ENCODE data around the gene LAMP2.
"Not testable (repeated sequence)": the region's sequence is repeated elsewhere in the genome, so short reads cannot be mapped to it uniquely, and the experiment has no call there.

Gene LAMP2

DNA sequence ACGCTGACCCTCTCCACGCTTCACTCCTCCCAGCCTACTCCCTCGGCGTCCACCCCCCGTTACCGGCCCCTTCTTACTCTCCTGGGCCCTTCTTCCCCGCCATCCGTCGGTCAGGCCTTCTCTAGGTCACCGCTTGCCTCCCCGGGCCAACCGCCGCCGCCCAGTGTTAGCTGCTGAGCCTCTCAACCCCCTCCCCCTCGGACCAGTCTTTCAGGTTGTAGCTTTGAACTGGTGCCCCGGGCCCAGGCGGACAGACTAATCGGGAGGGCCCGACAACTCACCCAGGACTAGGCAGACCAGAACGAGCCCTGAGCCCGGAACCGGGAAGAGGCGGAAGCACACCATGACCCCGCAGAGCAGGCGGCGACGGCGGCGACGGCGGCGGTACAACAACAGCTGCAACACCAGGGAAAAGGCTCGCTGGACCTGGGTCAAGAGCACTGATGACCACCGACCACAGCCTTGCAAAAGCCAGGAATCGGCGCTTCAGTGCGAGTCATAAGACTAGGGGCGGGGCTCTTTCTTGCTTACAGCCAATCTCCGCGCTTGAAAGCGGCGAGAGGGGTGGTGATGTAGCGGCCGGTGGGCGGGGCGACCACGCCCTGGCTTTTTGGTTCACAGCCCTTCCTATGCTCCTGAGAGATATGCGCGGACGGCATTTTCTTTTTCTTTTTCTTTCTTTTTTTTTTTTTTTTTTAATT lies at the start of gene LAMP2:
LAMP2 (minus strand) TSS at position 472 of the 701 bp plus-strand sequence; CDS start at position 345, 127 bp downstream.
- peak; percentile 60 for DNase-seq

DNA sequence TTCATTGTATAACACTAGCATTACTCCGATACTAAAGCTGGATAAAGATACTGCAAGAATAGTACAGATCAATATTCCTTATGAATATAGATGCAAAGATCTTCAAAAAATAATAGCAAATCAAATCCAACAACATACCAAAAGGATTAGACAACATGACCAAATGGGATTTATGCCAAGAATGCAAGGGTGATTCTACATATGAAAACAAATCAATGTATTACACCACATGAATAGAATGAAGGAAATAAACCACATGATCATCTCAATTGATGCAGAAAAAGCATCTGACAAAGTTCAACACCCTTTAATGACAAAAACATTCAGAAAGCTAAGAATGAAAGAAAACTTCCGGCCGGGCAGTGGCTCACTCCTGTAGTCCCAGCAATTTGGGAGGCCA lies 48.8 kb upstream of the LAMP2 start:
- DNase-seq: no peak

DNA sequence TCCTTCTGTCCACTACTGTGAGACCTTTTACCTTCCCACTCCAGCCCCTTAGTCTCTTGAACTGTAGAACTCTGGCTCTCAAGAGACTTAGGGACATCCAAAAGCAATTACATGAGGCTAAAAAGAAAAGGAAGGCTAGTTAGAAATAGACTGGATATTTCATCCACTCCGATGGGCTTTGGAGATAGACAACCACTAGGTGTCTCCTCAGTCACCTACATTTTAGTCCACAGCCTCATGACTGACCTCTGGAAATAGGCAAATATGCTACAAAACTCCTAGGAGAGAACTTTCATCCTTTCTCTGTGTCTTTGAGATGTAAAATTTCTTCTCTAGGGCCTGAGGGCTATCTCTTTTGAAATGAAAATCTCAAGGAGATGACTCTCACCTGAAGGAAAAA lies 45.1 kb upstream of the LAMP2 start:
- no peak for DNase-seq

DNA sequence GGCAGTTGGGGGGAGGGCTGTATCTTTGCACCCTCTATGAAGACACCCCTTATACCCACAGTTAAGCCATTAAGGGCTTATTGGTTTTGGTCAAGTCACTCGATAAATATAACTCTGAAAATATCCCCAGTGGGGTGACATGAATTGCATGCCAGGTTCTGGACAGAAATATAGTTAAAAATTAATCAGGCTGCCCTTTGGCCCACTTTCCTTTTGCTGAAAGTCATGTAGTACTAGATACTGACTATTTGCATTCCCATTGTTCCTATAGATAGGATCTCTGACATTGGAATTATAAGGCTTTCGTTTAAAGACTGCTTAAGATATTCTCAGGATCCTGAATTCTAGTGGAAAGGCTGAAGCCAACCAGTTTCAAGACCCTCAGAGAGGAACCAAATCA lies 43.5 kb upstream of the LAMP2 start:
- DNase-seq: no peak

DNA sequence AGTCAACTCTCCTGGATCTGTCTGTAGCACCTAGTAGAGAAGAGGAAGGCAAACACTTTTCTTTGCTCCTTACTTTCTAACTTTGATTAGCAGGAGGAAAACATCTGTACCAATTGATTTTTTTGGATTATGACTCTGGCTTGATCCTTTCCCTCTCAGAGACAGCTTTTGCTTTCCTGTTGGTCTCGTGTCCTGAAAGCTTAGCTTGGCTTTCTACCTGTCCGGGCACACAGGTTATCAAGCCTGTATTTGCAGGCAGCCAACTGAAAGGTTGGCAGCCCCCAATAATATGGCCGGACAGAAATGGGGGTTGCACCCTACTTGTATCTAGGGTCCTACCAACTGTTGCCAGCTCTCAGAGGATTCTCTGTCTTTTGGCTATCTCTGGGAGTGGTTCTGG lies 43.1 kb upstream of the LAMP2 start:
- DNase-seq: no peak

DNA sequence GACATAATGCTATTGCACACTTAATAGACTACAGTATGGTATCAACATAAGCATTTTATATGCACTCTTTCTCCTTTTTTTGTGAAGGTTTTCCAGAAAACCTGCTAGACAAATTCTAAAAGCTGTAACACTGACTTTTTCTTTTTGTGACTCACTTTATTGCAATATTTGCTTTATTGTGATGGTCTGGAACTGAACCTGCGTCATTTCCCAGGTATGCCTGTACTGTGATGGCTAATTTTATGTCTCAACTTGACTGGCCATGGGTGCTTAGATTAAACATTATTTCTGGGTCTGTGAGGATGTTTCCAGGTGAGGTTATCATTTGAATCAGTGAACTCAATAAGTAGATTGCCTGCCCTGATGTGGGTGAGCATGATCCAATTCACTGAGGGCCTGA lies 35.5 kb upstream of the LAMP2 start:
- no peak for DNase-seq

DNA sequence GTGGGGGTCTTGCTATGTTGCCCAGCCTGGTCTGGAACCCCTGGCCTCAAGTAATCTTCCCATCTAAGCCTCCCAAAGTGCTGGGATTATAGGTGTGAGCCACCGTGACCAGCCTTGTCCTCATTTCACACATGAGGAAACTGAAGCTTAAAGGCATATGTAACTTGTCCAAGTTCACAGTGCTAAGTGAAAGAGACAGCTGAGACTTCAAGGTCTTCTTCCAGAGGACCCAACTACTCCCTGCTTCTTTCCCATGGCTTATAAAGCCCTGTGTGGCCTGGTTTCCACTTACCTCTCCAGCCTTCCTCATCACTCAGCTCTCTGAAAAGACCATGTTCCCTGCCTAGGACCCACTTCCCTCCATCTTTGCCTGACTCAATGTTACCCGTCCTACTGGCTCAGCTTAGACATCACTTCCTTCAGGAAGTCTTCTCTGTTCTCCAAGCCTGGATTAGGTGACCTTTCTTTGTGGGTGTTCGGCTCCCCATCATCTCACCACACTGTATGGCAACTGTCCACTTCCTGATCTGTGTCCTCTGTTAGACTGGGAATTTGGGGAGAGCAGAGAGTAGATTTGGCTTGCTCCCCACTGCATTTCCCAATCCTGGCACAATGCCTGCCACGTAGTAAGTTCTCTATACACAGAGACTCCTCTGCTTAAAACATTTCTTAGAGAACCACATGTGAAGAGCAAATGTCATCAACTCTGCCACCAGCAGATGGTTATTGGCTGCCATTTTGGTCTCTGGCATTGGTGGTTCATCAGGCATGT lies 30.4 kb upstream of the LAMP2 start:
- no peak for DNase-seq

DNA sequence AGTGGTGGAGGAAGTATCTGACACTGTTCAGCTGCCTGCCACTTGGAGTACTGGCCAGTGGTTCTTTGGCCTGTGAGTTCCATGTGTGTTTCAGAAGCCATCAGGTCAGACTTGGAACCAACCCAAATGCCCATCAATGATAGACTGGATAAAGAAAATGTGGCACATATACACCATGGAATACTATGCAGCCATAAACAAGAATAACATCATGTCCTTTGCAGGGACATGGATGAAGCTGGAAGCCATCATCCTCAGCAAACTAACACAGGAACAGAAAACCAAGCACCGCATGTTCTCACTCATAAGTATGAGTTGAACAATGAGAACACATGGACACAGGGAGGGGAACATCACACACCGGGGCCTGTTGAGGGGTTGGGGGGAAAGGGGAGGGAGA lies 21.0 kb upstream of the LAMP2 start:
- DNase-seq: not testable (repeated sequence)

DNA sequence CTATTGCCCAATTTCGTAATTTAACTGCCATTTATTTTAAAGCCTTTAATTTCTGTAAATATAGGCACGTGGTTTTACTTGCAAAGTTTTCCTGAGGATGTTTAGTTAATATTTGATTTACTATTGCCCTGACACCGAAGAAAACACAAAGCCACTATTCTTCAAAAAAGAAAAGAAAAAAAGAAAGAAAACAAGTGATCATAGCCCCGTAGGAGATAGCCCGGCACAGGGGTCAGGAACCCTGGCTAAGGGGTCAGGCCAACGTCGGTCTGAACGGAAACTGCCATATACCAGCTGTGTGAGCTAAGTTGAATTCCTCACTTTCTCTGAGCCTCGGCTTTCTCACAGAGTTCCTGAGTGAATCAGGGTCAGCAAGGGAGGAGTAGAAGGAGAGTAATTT lies 17.7 kb upstream of the LAMP2 start:
- DNase-seq: no peak

DNA sequence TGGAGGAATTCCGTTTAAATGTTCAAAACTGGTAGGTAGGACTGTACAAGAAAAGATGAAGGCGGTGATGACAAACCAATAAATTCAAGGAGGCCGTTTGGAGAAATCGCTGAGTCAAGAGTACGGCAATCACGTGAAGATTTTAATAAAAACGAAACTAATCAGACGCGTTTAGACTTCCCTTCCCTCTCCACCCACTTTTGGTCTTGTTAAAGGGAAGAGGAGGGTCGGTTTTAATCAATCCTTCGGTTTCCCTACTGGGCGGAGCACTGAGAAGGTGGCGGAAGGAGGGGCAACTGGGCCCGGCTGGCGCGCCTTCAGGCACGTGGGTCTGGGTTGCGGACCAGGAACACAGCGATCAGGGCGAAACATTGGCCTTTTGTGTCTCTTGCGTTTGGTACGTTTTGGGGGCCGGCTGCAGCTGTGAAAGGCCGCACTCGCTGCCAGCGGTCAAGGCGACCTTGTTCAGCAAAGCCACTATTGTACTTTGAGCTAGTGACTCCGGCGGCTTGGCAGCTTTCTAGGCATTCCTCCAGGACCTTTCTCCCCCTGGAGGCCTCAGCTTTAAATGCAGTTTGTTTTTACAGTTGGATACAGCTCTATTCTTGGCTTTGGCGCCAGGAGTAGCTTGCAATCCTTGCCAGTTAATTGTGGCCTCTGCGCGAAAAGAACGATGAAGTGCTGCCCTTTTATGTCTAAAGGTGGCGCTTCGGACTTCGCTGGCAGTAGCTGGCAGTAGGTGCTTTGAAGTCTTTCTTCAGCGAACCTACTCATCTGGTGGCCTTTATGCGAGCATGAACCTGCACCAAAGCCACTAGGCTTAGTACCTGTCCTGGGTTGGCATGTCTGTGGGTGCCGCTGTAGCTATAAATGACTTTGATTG lies 16.8 kb upstream of the LAMP2 start:
- DNase-seq: peak; percentile 63

DNA sequence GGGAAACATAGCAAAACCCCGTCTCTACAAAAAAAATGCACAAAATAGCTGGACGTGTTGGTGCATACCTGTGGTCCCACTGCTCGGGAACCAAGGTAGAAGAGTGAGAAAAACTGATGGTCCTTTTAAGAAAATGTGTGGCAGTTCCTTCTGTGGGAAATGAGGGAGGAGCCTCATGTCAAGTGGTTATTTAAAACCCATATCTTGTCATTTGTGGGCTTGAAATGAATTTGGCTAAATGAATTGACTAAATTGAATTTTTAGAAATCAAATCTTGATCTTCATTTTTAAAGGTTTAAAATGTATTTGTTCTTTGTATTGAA lies 16.2 kb upstream of the LAMP2 start:
- no peak for DNase-seq

DNA sequence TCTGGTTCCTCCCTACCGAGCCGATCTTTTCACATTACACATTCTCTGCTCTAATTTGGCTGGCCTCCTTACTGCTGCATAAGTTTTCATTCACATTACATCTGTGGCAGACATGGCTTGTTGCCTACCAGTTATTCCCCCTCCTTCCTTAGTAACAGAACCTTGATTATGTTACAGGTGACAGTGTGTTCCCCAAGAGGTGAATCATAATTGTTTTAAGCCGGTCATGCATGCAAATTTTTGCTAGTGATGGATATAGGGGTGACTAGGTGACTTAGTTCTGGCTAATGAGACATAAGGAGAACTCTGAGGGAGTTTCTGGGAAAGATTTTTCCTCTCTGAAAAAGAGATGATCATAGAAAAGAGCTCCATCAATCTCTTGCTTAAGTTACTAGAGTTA lies 8.4 kb upstream of the LAMP2 start:
- DNase-seq: no peak

DNA sequence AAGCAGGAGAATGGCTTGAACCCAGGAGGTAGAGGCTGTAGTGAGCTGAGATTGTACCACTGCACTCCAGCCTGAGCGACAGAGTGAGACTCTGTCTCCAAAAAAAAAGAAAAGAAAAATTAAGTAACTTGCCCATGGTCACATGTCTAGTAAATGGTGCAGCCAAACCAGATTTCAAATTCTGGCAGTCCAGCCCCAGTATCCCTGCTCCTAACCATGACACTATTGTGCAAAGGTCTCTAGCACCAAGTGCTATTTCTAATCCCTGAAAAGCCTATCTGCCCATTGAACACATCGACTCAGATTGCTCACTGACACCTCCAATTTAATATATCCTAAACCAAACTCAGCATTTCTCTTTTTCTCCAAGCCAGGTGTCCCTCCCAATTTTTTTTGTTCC lies 7.6 kb upstream of the LAMP2 start:
- DNase-seq: no peak

DNA sequence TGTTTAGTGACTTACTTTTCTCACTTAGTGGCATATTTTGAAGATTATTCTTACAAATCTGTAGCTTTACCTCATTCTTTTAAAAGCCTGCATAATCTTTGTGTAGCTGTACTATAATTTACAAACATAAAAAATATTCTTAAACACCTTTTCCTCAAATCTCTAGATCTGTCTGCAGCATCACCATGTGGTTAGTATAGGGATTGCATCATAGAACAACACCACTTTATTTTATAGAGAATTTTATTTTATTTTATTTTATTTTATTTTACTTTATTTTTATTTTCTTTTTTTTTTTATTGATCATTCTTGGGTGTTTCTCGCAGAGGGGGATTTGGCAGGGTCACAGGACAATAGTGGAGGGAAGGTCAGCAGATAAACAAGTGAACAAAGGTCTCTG lies 6.4 kb upstream of the LAMP2 start:
- not testable (repeated sequence) for DNase-seq

DNA sequence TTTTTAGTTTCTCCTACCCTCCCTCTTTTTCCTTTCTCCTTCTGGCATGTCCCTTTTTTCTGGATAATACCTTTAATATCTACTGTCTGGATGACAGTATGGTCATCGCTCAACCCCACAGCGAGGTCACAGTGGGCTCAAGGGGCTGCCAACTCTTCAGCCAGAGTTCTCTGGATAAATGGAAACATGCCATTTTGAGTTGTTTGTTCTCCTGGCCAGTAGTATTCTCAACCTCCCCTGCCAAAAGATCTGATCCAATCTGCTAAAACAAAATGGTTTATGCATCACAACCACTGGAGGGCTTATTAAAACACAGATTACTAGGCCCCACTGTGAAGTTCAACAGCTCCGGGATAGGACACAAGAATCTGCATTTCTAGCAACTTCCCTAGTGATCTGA lies 5.0 kb upstream of the LAMP2 start:
- no peak for DNase-seq

DNA sequence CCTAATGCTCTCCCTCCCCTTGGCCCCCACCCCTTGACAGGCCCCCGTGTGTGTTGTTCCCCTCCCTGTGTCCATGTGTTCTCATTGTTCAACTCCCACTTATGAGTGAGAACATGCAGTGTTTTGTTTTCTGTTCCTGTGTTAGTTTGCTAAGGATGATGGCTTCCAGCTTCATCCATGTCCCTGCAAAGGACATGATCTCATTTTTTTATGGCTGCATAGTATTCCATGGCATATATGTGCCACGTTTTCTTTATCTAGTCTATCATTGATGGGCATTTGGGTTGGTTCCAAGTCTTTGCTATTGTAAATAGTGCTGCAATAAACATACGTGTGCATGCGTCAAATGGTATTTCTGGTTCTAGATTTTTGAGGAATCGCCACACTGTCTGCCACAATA lies 561 bp upstream of the LAMP2 start:
- not testable (repeated sequence) for DNase-seq

DNA sequence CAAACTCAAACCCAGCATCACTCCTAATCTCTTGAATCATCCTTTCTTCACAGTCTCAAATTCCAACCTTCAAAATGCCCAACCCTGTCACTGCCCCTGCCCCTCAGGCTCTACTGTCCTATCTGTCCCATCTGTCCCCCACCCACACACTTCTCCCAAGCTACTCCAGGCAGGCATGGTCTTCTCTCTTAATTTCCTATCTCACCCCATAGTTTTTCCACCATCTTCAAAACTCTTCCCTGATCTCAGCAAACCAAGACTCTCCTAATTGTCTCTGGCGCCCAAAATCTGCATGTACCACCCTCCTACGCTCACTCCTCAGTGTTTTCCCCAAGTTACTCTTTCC lies 644 bp downstream of the LAMP2 start:
- no peak for DNase-seq

DNA sequence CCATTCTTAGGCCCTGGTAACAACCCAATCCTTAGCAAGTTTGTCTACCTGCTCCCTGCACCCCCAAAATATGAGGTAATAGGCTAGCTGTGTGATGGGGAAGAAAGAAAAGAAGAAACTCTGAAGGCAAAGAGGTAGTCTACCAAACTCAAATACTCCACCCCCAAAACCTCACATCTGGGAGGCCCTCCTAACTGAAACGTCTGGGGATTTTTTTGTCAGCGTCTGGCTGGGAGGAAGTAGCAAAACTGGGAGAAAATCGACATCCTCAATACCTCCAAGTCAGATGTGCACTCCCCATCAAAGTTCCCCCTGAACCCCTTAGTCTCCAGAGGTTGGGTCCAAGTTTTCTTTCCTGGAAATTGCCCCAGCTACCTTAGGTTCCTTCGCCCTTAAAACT lies 1.0 kb downstream of the LAMP2 start:
- no peak for DNase-seq

DNA sequence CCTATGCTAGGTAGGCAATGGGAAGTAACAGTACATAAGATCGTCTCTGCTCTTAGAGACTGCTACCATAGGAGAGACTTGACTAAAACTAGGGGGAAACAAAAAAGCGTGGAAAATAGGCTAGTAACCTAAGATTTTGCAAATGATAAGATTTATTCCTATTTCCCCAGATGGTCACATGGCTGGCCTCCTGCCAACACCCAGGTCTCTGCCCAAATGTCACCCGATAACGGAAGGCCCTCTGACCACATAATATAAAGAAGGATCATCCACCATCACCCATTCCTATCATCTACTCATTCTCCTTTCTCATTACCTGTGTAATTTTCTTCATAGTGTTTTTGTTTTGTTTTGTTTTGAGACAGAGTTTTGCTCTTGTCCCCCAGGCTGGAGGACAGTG lies 4.7 kb downstream of the LAMP2 start:
- no peak for DNase-seq

DNA sequence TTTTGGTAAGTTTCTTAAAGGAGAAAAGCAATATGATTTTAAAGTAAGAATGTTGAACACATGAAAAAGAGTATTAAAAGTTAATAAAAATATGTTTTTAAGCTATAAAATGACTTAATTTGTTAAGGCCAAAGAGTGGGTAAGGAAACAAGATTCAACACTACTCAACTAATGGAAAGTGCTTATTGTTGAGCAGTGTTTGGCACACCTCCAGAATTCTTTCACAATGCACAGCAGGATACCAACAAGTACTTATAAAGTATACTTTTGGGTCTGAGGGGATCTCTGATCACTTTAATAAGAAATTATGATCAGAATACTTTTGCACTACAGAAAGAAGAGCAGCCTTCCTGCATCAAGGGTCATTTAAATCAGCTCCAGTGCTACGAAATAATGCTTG lies 5.9 kb downstream of the LAMP2 start:
- no peak for DNase-seq

DNA sequence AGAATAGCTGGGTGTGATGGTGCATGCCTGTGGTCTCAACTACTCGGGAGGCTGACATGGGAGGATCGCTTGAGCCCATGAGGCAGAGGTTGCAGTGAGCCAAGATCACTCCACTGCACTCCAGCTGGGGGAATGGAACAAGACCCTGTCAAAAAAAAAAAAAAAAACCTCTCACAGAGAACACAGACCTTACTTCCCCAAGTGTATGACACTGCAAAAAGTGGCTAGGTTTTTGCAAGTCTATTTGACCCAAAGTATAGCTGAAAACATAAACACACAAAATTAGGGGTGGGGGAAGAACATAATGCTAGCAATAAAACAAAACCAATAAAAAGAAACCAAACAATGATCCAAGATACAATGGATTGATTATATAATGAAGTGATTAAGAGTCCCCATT lies 6.7 kb downstream of the LAMP2 start:
- no peak for DNase-seq

DNA sequence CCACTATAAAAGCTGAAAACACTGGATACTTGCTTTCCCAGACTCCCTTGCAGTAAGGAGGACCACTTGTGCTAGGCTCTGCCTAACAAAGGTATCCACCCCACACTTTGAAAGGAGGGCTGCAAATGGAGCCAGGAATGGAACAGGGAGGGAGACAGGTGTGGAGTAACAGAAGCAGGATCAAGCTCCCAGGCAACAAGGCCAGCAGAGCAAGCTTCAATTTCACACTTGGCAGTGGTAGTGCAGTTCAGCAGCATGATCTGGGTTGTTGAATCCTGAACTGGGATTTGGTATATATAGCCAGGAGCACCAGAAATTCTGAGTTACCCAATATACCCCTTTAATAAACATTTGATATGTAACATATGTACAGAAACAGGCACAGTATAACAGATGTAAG lies 9.8 kb downstream of the LAMP2 start:
- DNase-seq: no peak

DNA sequence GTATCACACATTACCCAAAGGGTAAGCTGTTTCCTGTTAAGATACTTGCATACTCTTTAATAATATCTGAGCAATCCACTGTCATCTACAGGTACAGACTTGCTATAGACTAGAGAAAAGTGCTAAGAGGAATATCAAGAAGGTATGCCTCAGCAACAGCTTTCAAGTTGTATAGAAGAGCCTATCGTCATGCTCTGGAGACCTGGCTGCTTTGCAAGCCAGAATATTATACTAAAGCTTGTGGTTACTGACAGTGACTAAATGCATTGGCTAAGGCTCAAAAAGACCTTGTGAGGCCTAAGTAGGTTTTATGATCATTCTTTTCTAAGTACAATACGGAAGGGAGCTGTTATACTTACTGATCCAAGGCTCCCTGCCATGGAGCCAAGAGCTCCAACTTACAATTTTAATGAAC lies 11.3 kb downstream of the LAMP2 start:
- peak; percentile 12 for DNase-seq

DNA sequence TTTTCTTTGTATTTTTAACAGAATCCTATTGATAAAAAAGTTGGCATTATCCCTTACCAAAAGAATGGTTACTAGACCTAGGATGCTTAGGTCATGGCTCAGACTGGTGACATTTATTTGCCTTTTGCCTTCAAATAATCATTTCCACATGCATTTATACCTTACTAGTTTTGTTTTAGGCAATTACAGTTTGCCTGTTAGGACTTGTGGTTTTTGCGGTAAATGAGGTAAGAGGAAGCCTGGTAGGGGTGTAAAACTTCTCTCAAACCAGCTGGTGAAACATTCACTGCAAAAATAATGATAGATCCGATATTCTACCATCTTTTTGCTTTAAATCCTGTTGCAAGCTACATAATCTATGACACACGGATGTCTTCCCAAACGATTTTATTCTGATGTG lies 12.1 kb downstream of the LAMP2 start:
- no peak for DNase-seq
